ENCODE measurements around the gene LACRT. TPM values are rescaled to one million over a fixed set of nuclear protein-coding genes. Genes with fewer than 3 reads are reported as not detected.

The LACRT gene
- total and polyA plus RNA-seq, 9 of the 15 experiments (the other 6 are each of a cell fraction or from before 2014, with no cell fraction given): not detected

GRCh38 chr12:54595471-54595870 is 39.2 kb downstream of the LACRT start:
- H4K20me1 ChIP-seq (replicated peaks; ENCODE audit: control insufficient read depth, insufficient read depth, low read length): peaks cover 3% of the 10 kb centered on the region; the same call in 1 of the 2 replicates
- BruUV-seq (replicated peaks): no TSS peak
- no peaks in the 10 kb centered on the region; a peak in 2 of 5 replicates for H3K4me1 ChIP-seq (replicated peaks in 1 of 2; ENCODE audit: control insufficient read depth in 2 of 2, insufficient read depth in 2 of 2, low read length in 2 of 2)
- no peak overlapping the region for H3K4me3 ChIP-seq
- no peaks in the 10 kb centered on the region for H3K79me2 ChIP-seq (ENCODE audit: control insufficient read depth, insufficient read depth, low read length)
- no peak overlapping the region for H3K27ac ChIP-seq (ENCODE audit: extremely low read depth, low read depth, low read length)
- FAIRE-seq (no peak), DNase-seq (ENCODE audit: extremely low read depth in 1 of 4, low spot score in 3 of 4) (no peak), ATAC-seq (no peak)
- no peak overlapping the region for H3K4me2 ChIP-seq (ENCODE audit: insufficient read depth, low read length)
- H3K9ac ChIP-seq (ENCODE audit: insufficient read depth in 1 of 2, low read depth in 2 of 2, low read length in 2 of 2): no peak overlapping the region
- WGBS (ENCODE audit: insufficient coverage, low coverage, missing lambda C conversion rate): 0% methylated on average over 3 of the region's 3 CpGs
- intact Hi-C loops (cut with micrococcal nuclease) (no loop called here), in situ Hi-C loops (cut with MboI) (no loop called here)
- peaks cover 11 to 41% of the 10 kb centered on the region in 2 experiments; a peak in 4 of 5 replicates for H3K27me3 ChIP-seq (ENCODE audit: control insufficient read depth in 2 of 2, insufficient read depth in 2 of 2, low read length in 2 of 2)
- H3K9me3 ChIP-seq (replicated peaks; ENCODE audit: control insufficient read depth, insufficient read depth, low read depth, low read length): no peaks in the 10 kb centered on the region
- no peaks in the 10 kb centered on the region for H3K9me1 ChIP-seq (ENCODE audit: control insufficient read depth, insufficient read depth, low read length)
- H3K36me3 ChIP-seq (ENCODE audit: control insufficient read depth, insufficient read depth, low read length): no peaks in the 10 kb centered on the region
- ChIA-PET CTCF (ENCODE audit: low intra/inter-chr PET ratio) (interaction anchor here (1.4 kb wide), 1 partner anchor 363 kb away, joined by 4 read pairs; no protein-coding TSS in a partner anchor), POLR2A (interaction anchor here (0.5 kb wide), 1 partner anchor 94 kb away, joined by 3 read pairs; no protein-coding TSS in a partner anchor)
- TF ChIP-seq MCM5 (IDR thresholded peaks at IDR 0.05; ENCODE audit: low read depth): no peak
- no peak for TF ChIP-seq TCF15 (CRISPR knock-in tag; IDR thresholded peaks at IDR 0.05)
- TF ChIP-seq STAT6 (CRISPR knock-in tag; IDR thresholded peaks at IDR 0.05): no peak
- TF ChIP-seq ZNF134 (CRISPR knock-in tag; conservative IDR thresholded peaks at IDR 0.05): no peak
- no peak overlapping the region for H2AFZ ChIP-seq (ENCODE audit: low read depth, low read length)

Data from K562 (cell line).